Esophagus squamous epithelium (tissue), 4 donors: ENCODE data around the gene SOWAHD.

ENCODE experiments used
- CTCF ChIP-seq, 6 experiments: fragments of 450-650 bp in 4 of 6; fragments of 200-600 bp in 2 of 6; sonication (generic) in 2 of 6; IDR thresholded peaks; one replicate each; pipeline ENCODE4 v1.5.1; 2016 to 2019; ENCODE audit warnings: antibody characterized with exemption in 6 of 6, mild to moderate bottlenecking in 4 of 6, moderate library complexity in 4 of 6
- POLR2A ChIP-seq, 4 donors: fragments of 450-650 bp; IDR thresholded peaks; one replicate each; pipeline ENCODE4 v1.6.1; 2017; ENCODE audit warnings: antibody characterized with exemption in 4 of 4, mild to moderate bottlenecking in 4 of 4, moderate library complexity in 3 of 4

DNA sequence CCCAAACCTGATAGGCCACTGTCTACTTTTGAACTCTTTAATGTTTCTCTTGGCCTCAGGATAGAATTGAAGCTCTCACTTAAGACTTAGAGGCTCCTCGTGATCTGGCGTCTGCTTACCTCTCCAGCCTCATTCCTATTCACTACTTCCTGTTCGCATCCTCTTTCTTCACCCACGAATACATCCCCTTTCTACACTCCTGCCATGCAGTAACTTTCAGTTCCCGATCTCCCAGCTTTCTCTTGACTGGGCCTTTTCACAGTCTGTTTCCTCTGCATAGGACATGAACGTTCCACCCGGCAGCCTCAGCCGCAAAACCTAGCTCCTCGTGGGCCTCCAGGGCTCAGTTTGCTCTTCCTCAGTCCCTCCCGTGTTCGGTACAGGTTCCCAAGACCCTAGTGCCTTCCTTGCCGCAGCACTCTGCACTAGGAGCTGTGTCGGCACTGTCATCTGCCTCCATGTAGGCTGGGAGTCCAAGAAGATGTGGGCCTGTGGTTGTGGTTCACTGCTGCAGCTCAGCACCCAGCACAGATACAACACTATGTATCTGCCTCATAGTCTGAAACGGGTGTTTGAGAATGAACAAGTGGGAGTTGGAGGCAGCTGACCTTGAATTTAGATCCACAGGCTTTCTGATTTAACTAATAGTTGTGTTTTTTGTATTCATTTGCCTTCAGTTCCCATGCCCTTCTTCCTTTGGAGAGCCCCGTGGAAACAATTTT, 17.3 kb downstream of the SOWAHD start:
- no peak for TF ChIP-seq CTCF (IDR thresholded peaks at IDR 0.05)
- no peak for TF ChIP-seq POLR2A (IDR thresholded peaks at IDR 0.05)
